Measurements from ENCODE around the gene CXXC5. TPM values are rescaled to one million over a fixed set of nuclear protein-coding genes. Genes with fewer than 3 reads are reported as not detected.

CXXC5 gene
- total and polyA plus RNA-seq, 9 of the 15 experiments (the other 6 are each of a cell fraction or from before 2014, with no cell fraction given): 1.9 to 123 (median 45.8) TPM

- POLR2A ChIA-PET: interaction anchor here (0.6 to 1.5 kb wide), 7 partner anchors 8 to 19 kb away, joined by 3 to 5 read pairs (median 3); no protein-coding TSS in a partner anchor
- peaks cover 17 to 58% of the 10 kb centered on the region in 2 experiments; a peak in 4 of 5 replicates for H3K4me1 ChIP-seq (replicated peaks in 1 of 2; ENCODE audit: control insufficient read depth in 2 of 2, insufficient read depth in 2 of 2, low read length in 2 of 2)
- H3K79me2 ChIP-seq (ENCODE audit: control insufficient read depth, insufficient read depth, low read length): peaks cover 80% of the 10 kb centered on the region
- CTCF ChIA-PET (ENCODE audit: low intra/inter-chr PET ratio): no interaction called here
- no peaks in the 10 kb centered on the region for H3K9me3 ChIP-seq (replicated peaks; ENCODE audit: control insufficient read depth, insufficient read depth, low read depth, low read length)
- no peak overlapping the region for H3K27ac ChIP-seq (ENCODE audit: extremely low read depth, low read depth, low read length)
- H3K27me3 ChIP-seq (ENCODE audit: control insufficient read depth in 2 of 2, insufficient read depth in 2 of 2, low read length in 2 of 2): no peaks in the 10 kb centered on the region
- no TSS peak for BruUV-seq (replicated peaks)
- TF ChIP-seq MAFG (tag; conservative IDR thresholded peaks at IDR 0.05) (peak; percentile 53; the same call in 1 of the 2 replicates), ELF4 (CRISPR knock-in tag; IDR thresholded peaks at IDR 0.05) (no peak), POLR2G (IDR thresholded peaks at IDR 0.05; ENCODE audit: low read depth, low read length) (0 out of 2 replicates have a peak, but pooled peaks have one; percentile 35), C11orf30 (IDR thresholded peaks at IDR 0.05; ENCODE audit: low read depth) (peak; percentile 72), HCFC1 (IDR thresholded peaks at IDR 0.05; ENCODE audit: low read depth, low read length) (no peak), ZNF316 (IDR thresholded peaks at IDR 0.05) (peak; percentile 86)
- TF ChIP-seq, protein P1, sequence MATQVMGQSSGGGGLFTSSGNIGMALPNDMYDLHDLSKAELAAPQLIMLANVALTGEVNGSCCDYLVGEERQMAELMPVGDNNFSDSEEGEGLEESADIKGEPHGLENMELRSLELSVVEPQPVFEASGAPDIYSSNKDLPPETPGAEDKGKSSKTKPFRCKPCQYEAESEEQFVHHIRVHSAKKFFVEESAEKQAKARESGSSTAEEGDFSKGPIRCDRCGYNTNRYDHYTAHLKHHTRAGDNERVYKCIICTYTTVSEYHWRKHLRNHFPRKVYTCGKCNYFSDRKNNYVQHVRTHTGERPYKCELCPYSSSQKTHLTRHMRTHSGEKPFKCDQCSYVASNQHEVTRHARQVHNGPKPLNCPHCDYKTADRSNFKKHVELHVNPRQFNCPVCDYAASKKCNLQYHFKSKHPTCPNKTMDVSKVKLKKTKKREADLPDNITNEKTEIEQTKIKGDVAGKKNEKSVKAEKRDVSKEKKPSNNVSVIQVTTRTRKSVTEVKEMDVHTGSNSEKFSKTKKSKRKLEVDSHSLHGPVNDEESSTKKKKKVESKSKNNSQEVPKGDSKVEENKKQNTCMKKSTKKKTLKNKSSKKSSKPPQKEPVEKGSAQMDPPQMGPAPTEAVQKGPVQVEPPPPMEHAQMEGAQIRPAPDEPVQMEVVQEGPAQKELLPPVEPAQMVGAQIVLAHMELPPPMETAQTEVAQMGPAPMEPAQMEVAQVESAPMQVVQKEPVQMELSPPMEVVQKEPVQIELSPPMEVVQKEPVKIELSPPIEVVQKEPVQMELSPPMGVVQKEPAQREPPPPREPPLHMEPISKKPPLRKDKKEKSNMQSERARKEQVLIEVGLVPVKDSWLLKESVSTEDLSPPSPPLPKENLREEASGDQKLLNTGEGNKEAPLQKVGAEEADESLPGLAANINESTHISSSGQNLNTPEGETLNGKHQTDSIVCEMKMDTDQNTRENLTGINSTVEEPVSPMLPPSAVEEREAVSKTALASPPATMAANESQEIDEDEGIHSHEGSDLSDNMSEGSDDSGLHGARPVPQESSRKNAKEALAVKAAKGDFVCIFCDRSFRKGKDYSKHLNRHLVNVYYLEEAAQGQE (IDR thresholded peaks at IDR 0.05; ENCODE audit: borderline replicate concordance): no peak
- TF ChIP-seq, protein P1 (CRISPR knock-in tag; IDR thresholded peaks at IDR 0.05; ENCODE audit: low read depth): no peak
- in situ Hi-C loops (cut with MboI): no loop called here
- peak; percentile 67 for FAIRE-seq
- 65% methylated on average over 17 of the region's 22 CpGs for WGBS (ENCODE audit: insufficient coverage, low coverage, missing lambda C conversion rate)
- H3K9me1 ChIP-seq (ENCODE audit: control insufficient read depth, insufficient read depth, low read length): peaks cover 3% of the 10 kb centered on the region
- H3K9ac ChIP-seq (ENCODE audit: insufficient read depth in 1 of 2, low read depth in 2 of 2, low read length in 2 of 2): peak overlapping the region in 1 of 2 experiments; percentile 71; a peak in 2 of 4 replicates
- no peak overlapping the region for H3K4me2 ChIP-seq (ENCODE audit: insufficient read depth, low read length)
- no peak overlapping the region for H3K4me3 ChIP-seq
- intact Hi-C loops (cut with micrococcal nuclease): no loop called here
- H3K36me3 ChIP-seq (ENCODE audit: control insufficient read depth, insufficient read depth, low read length): peaks cover 60% of the 10 kb centered on the region; the same call in 2 of the 3 replicates
- DNase-seq (ENCODE audit: extremely low read depth in 1 of 4, low spot score in 3 of 4): peak in 1 of 4 experiments; percentile 36
- H4K20me1 ChIP-seq (replicated peaks; ENCODE audit: control insufficient read depth, insufficient read depth, low read length): peaks cover 43% of the 10 kb centered on the region
- no peak overlapping the region for H2AFZ ChIP-seq (ENCODE audit: low read depth, low read length)
- peak; percentile 51 for ATAC-seq
Measured at GRCh38 chr5:139677736-139678613, 29.8 kb downstream of the CXXC5 start.

All from K562 (cell line).